ENCODE measurements around the gene ABCB9. TPM values are rescaled to one million over a fixed set of nuclear protein-coding genes. Genes with fewer than 3 reads are reported as not detected.

ABCB9 gene
- total and polyA plus RNA-seq, 7 donors, result 1.2 to 5.3 (median 3.0) TPM

- DNase-seq, result no peak
- intact Hi-C loops (cut with DNase I), result no loop called here
- TF ChIP-seq POLR2AphosphoS5 (IDR thresholded peaks at IDR 0.05) (no peak), POLR2A (IDR thresholded peaks at IDR 0.05) (no peak), CTCF (IDR thresholded peaks at IDR 0.05) (no peak), EP300 (IDR thresholded peaks at IDR 0.05) (no peak)
- Histone ChIP-seq H3K4me3 (no peak overlapping the region), H3K27ac (no peak overlapping the region), H3K27me3 (no peaks in the 10 kb centered on the region), H3K4me1 (peaks cover 0 to 43% (median 40%) of the 10 kb centered on the region in 4 donors), H3K9me3 (no peaks in the 10 kb centered on the region), H3K36me3 (peaks cover 12 to 76% (median 23%) of the 10 kb centered on the region in 4 donors)
- 94 to 97% methylated on average over 40 of the region's 40 CpGs for WGBS, 2 donors
Observed at GRCh38 chr12:122986258-122986871, 20.1 kb upstream of the ABCB9 start.

GRCh38 chr12:122985338-122986257 is 19.3 kb upstream of the ABCB9 start:
- Histone ChIP-seq H3K9me3 (no peaks in the 10 kb centered on the region), H3K27me3 (no peaks in the 10 kb centered on the region), H3K4me3 (no peak overlapping the region), H3K36me3 (peaks cover 12 to 71% (median 23%) of the 10 kb centered on the region in 4 donors), H3K4me1 (peaks cover 0 to 46% (median 44%) of the 10 kb centered on the region in 4 donors), H3K27ac (peak overlapping the region; percentile 57 to 94 (median 73))
- TF ChIP-seq POLR2A (IDR thresholded peaks at IDR 0.05) (no peak), CTCF (IDR thresholded peaks at IDR 0.05) (no peak), EP300 (IDR thresholded peaks at IDR 0.05) (no peak), POLR2AphosphoS5 (IDR thresholded peaks at IDR 0.05) (no peak)
- DNase-seq, result no peak
- intact Hi-C loops (cut with DNase I), result no loop called here
- 92% methylated on average over 45 of the region's 45 CpGs for WGBS, 2 donors

GRCh38 chr12:122984612-122985337 is 18.5 kb upstream of the ABCB9 start:
- Histone ChIP-seq H3K27ac (peak overlapping the region; percentile 57 to 94 (median 73)), H3K9me3 (no peaks in the 10 kb centered on the region), H3K4me3 (peak overlapping the region in 1 of 4 donors; percentile 1), H3K4me1 (peaks cover 0 to 52% (median 49%) of the 10 kb centered on the region in 4 donors), H3K36me3 (peaks cover 12 to 64% (median 23%) of the 10 kb centered on the region in 4 donors), H3K27me3 (no peaks in the 10 kb centered on the region)
- no peak for DNase-seq
- TF ChIP-seq EP300 (IDR thresholded peaks at IDR 0.05), result no peak
- peak in 1 of 4 donors; percentile 6 for TF ChIP-seq POLR2AphosphoS5 (IDR thresholded peaks at IDR 0.05)
- WGBS, 2 donors, result 52 to 68% methylated on average over 34 of the region's 34 CpGs
- intact Hi-C loops (cut with DNase I), result loop anchor here (5.0 kb wide), 1 partner anchor 168 kb away; the partner anchor contains the start of gene PITPNM2

- H3K36me3 ChIP-seq, result peaks cover 12 to 56% (median 23%) of the 10 kb centered on the region in 4 donors
- no peaks in the 10 kb centered on the region for H3K27me3 ChIP-seq
- no peak for DNase-seq
- H3K4me1 ChIP-seq, result peaks cover 0 to 60% (median 57%) of the 10 kb centered on the region in 4 donors
- intact Hi-C loops (cut with DNase I), result loop anchor here (5.0 kb wide), 1 partner anchor 168 kb away; the partner anchor contains the start of gene PITPNM2
- peak overlapping the region; percentile 57 to 94 (median 73) for H3K27ac ChIP-seq
- no peaks in the 10 kb centered on the region for H3K9me3 ChIP-seq
- no peak for TF ChIP-seq EP300 (IDR thresholded peaks at IDR 0.05)
- no peak for TF ChIP-seq POLR2A (IDR thresholded peaks at IDR 0.05)
- TF ChIP-seq POLR2AphosphoS5 (IDR thresholded peaks at IDR 0.05), result no peak
- no peak for TF ChIP-seq CTCF (IDR thresholded peaks at IDR 0.05)
- peak overlapping the region in 1 of 4 donors; percentile 1 for H3K4me3 ChIP-seq
- WGBS, 2 donors, result 41 to 48% methylated on average over 9 of the region's 9 CpGs
Observed at GRCh38 chr12:122983789-122984515, 17.7 kb upstream of the ABCB9 start.

All from sigmoid colon (tissue), 7 donors.